Neuron (in vitro differentiated cells): ENCODE results near the gene BEND4.

Source experiments
- H2AFZ ChIP-seq: one replicate; pipeline ENCODE4 v1.6.1; 2013; ENCODE audit warnings: low read depth, mild to moderate bottlenecking, inconsistent platforms, low read length, moderate library complexity
- H3K27me3 ChIP-seq: one replicate; pipeline ENCODE4 v1.6.1; 2013; ENCODE audit warnings: low read length; ENCODE audit not compliant: insufficient read depth
- H3K36me3 ChIP-seq: one replicate; pipeline ENCODE4 v1.6.1; 2013; ENCODE audit warnings: low read length; ENCODE audit not compliant: insufficient read depth
- H3K4me1 ChIP-seq: one replicate; pipeline ENCODE4 v1.6.1; 2013; ENCODE audit warnings: low read length; ENCODE audit not compliant: insufficient read depth
- H3K4me3 ChIP-seq: 2 replicates; pipeline ENCODE4 v1.5.1; 2013; ENCODE audit warnings: mild to moderate bottlenecking, low read length, moderate library complexity
- H3K9me3 ChIP-seq: one replicate; pipeline ENCODE4 v1.6.1; 2013; ENCODE audit warnings: low read length

Gene BEND4

GRCh38 chr4:42144028-42144427, 8.4 kb downstream of the BEND4 start:
- H3K4me3 ChIP-seq: no peak overlapping the region
- H3K27me3 ChIP-seq: peaks cover 12% of the 10 kb centered on the region
- no peaks in the 10 kb centered on the region for H3K9me3 ChIP-seq
- no peak overlapping the region for H2AFZ ChIP-seq
- H3K4me1 ChIP-seq: no peaks in the 10 kb centered on the region
- no peaks in the 10 kb centered on the region for H3K36me3 ChIP-seq

- H3K27me3 ChIP-seq: peaks cover 12% of the 10 kb centered on the region
- no peak overlapping the region for H2AFZ ChIP-seq
- no peak overlapping the region for H3K4me3 ChIP-seq
- H3K36me3 ChIP-seq: no peaks in the 10 kb centered on the region
- no peaks in the 10 kb centered on the region for H3K9me3 ChIP-seq
- H3K4me1 ChIP-seq: no peaks in the 10 kb centered on the region
Measured at GRCh38 chr4:42142591-42142990, 9.9 kb downstream of the BEND4 start.

GRCh38 chr4:42136371-42136770, 16.1 kb downstream of the BEND4 start:
- no peaks in the 10 kb centered on the region for H3K4me1 ChIP-seq
- no peak overlapping the region for H2AFZ ChIP-seq
- peaks cover 2% of the 10 kb centered on the region for H3K27me3 ChIP-seq
- H3K36me3 ChIP-seq: no peaks in the 10 kb centered on the region
- H3K9me3 ChIP-seq: no peaks in the 10 kb centered on the region
- no peak overlapping the region for H3K4me3 ChIP-seq

- H3K27me3 ChIP-seq: peaks cover 2% of the 10 kb centered on the region
- H3K36me3 ChIP-seq: no peaks in the 10 kb centered on the region
- no peak overlapping the region for H2AFZ ChIP-seq
- no peaks in the 10 kb centered on the region for H3K4me1 ChIP-seq
- H3K9me3 ChIP-seq: no peaks in the 10 kb centered on the region
- H3K4me3 ChIP-seq: no peak overlapping the region
Measured at GRCh38 chr4:42133006-42133405, 19.4 kb downstream of the BEND4 start.

GRCh38 chr4:42132099-42132498, 20.4 kb downstream of the BEND4 start:
- no peaks in the 10 kb centered on the region for H3K36me3 ChIP-seq
- no peaks in the 10 kb centered on the region for H3K9me3 ChIP-seq
- H3K4me1 ChIP-seq: no peaks in the 10 kb centered on the region
- peaks cover 2% of the 10 kb centered on the region for H3K27me3 ChIP-seq
- no peak overlapping the region for H3K4me3 ChIP-seq
- no peak overlapping the region for H2AFZ ChIP-seq

GRCh38 chr4:42123071-42123644, 29.3 kb downstream of the BEND4 start:
- Histone ChIP-seq H3K4me3 (no peak overlapping the region), H3K27me3 (peaks cover 10% of the 10 kb centered on the region), H3K36me3 (no peaks in the 10 kb centered on the region), H2AFZ (no peak overlapping the region), H3K9me3 (no peaks in the 10 kb centered on the region), H3K4me1 (no peaks in the 10 kb centered on the region)

GRCh38 chr4:42122237-42122636, 30.2 kb downstream of the BEND4 start:
- H2AFZ ChIP-seq: no peak overlapping the region
- no peak overlapping the region for H3K4me3 ChIP-seq
- H3K27me3 ChIP-seq: peaks cover 10% of the 10 kb centered on the region
- H3K4me1 ChIP-seq: no peaks in the 10 kb centered on the region
- no peaks in the 10 kb centered on the region for H3K36me3 ChIP-seq
- H3K9me3 ChIP-seq: no peaks in the 10 kb centered on the region

- Histone ChIP-seq H2AFZ (no peak overlapping the region), H3K4me3 (no peak overlapping the region), H3K9me3 (no peaks in the 10 kb centered on the region), H3K4me1 (no peaks in the 10 kb centered on the region), H3K36me3 (no peaks in the 10 kb centered on the region), H3K27me3 (peaks cover 10% of the 10 kb centered on the region)
Measured at GRCh38 chr4:42119886-42120285, 32.6 kb downstream of the BEND4 start.

GRCh38 chr4:42112846-42113245, 39.6 kb downstream of the BEND4 start:
- Histone ChIP-seq H3K9me3 (no peaks in the 10 kb centered on the region), H3K4me3 (no peak overlapping the region), H3K4me1 (no peaks in the 10 kb centered on the region), H3K27me3 (peaks cover 4% of the 10 kb centered on the region), H2AFZ (no peak overlapping the region), H3K36me3 (no peaks in the 10 kb centered on the region)

- Histone ChIP-seq H2AFZ (no peak overlapping the region), H3K27me3 (peaks cover 3% of the 10 kb centered on the region), H3K4me3 (no peak overlapping the region), H3K4me1 (no peaks in the 10 kb centered on the region), H3K9me3 (no peaks in the 10 kb centered on the region), H3K36me3 (no peaks in the 10 kb centered on the region)
Measured at GRCh38 chr4:42104521-42104920, 47.9 kb downstream of the BEND4 start.

- Histone ChIP-seq H3K4me3 (no peak overlapping the region), H2AFZ (no peak overlapping the region), H3K4me1 (no peaks in the 10 kb centered on the region), H3K36me3 (no peaks in the 10 kb centered on the region), H3K27me3 (peaks cover 3% of the 10 kb centered on the region), H3K9me3 (no peaks in the 10 kb centered on the region)
Measured at GRCh38 chr4:42101446-42101975, 50.9 kb downstream of the BEND4 start.

GRCh38 chr4:42088386-42088785, 64.1 kb downstream of the BEND4 start:
- Histone ChIP-seq H2AFZ (no peak overlapping the region), H3K4me3 (no peak overlapping the region), H3K27me3 (no peaks in the 10 kb centered on the region), H3K9me3 (no peaks in the 10 kb centered on the region), H3K4me1 (no peaks in the 10 kb centered on the region), H3K36me3 (peaks cover 10% of the 10 kb centered on the region)

GRCh38 chr4:42083816-42084215, 68.6 kb downstream of the BEND4 start:
- no peaks in the 10 kb centered on the region for H3K27me3 ChIP-seq
- no peak overlapping the region for H3K4me3 ChIP-seq
- H3K4me1 ChIP-seq: no peaks in the 10 kb centered on the region
- H3K36me3 ChIP-seq: peaks cover 15% of the 10 kb centered on the region
- no peaks in the 10 kb centered on the region for H3K9me3 ChIP-seq
- H2AFZ ChIP-seq: no peak overlapping the region

GRCh38 chr4:42080306-42080705, 72.1 kb downstream of the BEND4 start:
- peaks cover 10% of the 10 kb centered on the region for H3K36me3 ChIP-seq
- H3K27me3 ChIP-seq: no peaks in the 10 kb centered on the region

More at GRCh38 chr4:42080306-42080705, 72.1 kb downstream of the BEND4 start:
- no peak overlapping the region for H2AFZ ChIP-seq
- no peaks in the 10 kb centered on the region for H3K4me1 ChIP-seq
- no peak overlapping the region for H3K4me3 ChIP-seq
- H3K9me3 ChIP-seq: no peaks in the 10 kb centered on the region
